A673 (cell line): ENCODE data around the gene GPC1. TPM values are rescaled to one million over a fixed set of nuclear protein-coding genes. Genes with fewer than 3 reads are reported as not detected.
"Not testable (repeated sequence)": the region's sequence is repeated elsewhere in the genome, so short reads cannot be mapped to it uniquely, and the experiment has no call there.

ENCODE experiments used
- BruUV-seq: library from RNA; stranded (reverse); fragments of 400-500 nt; replicated peaks from 2 replicates; lab custom pipeline; 2021; lab: Mats Ljungman, UMichigan
- CTCF ChIA-PET: fragments of 300-600 bp; sonication (Branson Sonifier 250); formaldehyde crosslinking; loops from one replicate; lab custom pipeline; 2022; ENCODE audit warnings: antibody characterized with exemption; lab: Charles Lee
- POLR2A ChIA-PET: fragments of 300-600 bp; sonication (Branson Sonifier 250); formaldehyde crosslinking; loops from one replicate; lab custom pipeline; 2022; ENCODE audit warnings: antibody characterized with exemption; ENCODE audit not compliant: low non-redundant PET; lab: Charles Lee
- DNase-seq: peaks from one replicate; pipeline ENCODE4 v3.0.0-alpha.2; 2015; ENCODE audit warnings: low spot score
- H3K27ac ChIP-seq: fragments of 200-600 bp; sonication (generic); 2 replicates; pipeline ENCODE4 v1.5.1; 2016; ENCODE audit warnings: mixed run types, low read depth, mild to moderate bottlenecking, mixed read lengths, antibody characterized with exemption, low read length; ENCODE audit not compliant: poor library complexity, severe bottlenecking
- H3K27me3 ChIP-seq: fragments of 200-600 bp; sonication (generic); replicated peaks from 2 replicates; pipeline ENCODE4 v1.6.1; 2017; ENCODE audit warnings: mixed run types, low read depth, mild to moderate bottlenecking, mixed read lengths, antibody characterized with exemption, low read length; ENCODE audit not compliant: insufficient read depth, poor library complexity
- H3K36me3 ChIP-seq: fragments of 200-600 bp; sonication (generic); 2 replicates; pipeline ENCODE4 v1.6.1; 2016; ENCODE audit warnings: mixed run types, mild to moderate bottlenecking, mixed read lengths, antibody characterized with exemption, low read length; ENCODE audit not compliant: insufficient read depth, poor library complexity, severe bottlenecking
- H3K4me1 ChIP-seq: fragments of 200-600 bp; sonication (generic); 2 replicates; pipeline ENCODE4 v1.6.1; 2017; ENCODE audit warnings: mixed run types, mild to moderate bottlenecking, mixed read lengths, antibody characterized with exemption, low read length; ENCODE audit not compliant: insufficient read depth, poor library complexity, severe bottlenecking
- H3K4me3 ChIP-seq: fragments of 200-600 bp; sonication (generic); 2 replicates; pipeline ENCODE4 v1.5.1; 2016; ENCODE audit warnings: low read depth, mixed run types, mild to moderate bottlenecking, mixed read lengths, low read length; ENCODE audit not compliant: poor library complexity, severe bottlenecking
- H3K9me3 ChIP-seq: fragments of 200-600 bp; sonication (generic); 2 replicates; pipeline ENCODE4 v1.6.1; 2016; ENCODE audit warnings: mixed run types, low read depth, mild to moderate bottlenecking, mixed read lengths, antibody characterized with exemption, low read length; ENCODE audit not compliant: poor library complexity, severe bottlenecking
- EZH2 ChIP-seq: fragments of 200-600 bp; sonication (generic); IDR thresholded peaks from 2 replicates; pipeline ENCODE4 v1.6.1; 2017; ENCODE audit warnings: borderline replicate concordance, low read depth, mild to moderate bottlenecking, mixed read lengths, antibody characterized with exemption, low read length; ENCODE audit not compliant: poor library complexity, severe bottlenecking
- intact Hi-C: fragments of 100-400 bp; cut with micrococcal nuclease; formaldehyde crosslinking; loops from one replicate; pipeline ENCODE4 v1.10.0; 2022; ENCODE audit not compliant: unreplicated experiment
- total RNA-seq: library from RNA; stranded (reverse); gene quantifications from 2 replicates; pipeline ENCODE4 v1.2.3, GENCODE V29; 2021
- TF ChIP-seq, protein P1 (sequence below): fragments of 300-800, 200-600 bp; sonication (generic); conservative IDR thresholded peaks from 2 replicates; pipeline ENCODE4 v1.5.1; 2017; ENCODE audit warnings: low read depth, mild to moderate bottlenecking, antibody characterized with exemption, low read length, moderate library complexity, mixed read lengths

The GPC1 gene
- total RNA-seq, 1 experiment from 2014 or later = 21.2 TPM

GRCh38 chr2:240494942-240495341 lies 59.5 kb downstream of the GPC1 start:
- POLR2A ChIA-PET = not testable (repeated sequence)

GRCh38 chr2:240497082-240497481 lies 61.6 kb downstream of the GPC1 start:
- POLR2A ChIA-PET, H3K27ac ChIP-seq, H3K9me3 ChIP-seq, H3K4me3 ChIP-seq, H3K4me1 ChIP-seq, H3K27me3 ChIP-seq, BruUV-seq, intact Hi-C loops, H3K36me3 ChIP-seq: not testable (repeated sequence)
- DNase-seq = peak; percentile 28
- TF ChIP-seq, protein P1, sequence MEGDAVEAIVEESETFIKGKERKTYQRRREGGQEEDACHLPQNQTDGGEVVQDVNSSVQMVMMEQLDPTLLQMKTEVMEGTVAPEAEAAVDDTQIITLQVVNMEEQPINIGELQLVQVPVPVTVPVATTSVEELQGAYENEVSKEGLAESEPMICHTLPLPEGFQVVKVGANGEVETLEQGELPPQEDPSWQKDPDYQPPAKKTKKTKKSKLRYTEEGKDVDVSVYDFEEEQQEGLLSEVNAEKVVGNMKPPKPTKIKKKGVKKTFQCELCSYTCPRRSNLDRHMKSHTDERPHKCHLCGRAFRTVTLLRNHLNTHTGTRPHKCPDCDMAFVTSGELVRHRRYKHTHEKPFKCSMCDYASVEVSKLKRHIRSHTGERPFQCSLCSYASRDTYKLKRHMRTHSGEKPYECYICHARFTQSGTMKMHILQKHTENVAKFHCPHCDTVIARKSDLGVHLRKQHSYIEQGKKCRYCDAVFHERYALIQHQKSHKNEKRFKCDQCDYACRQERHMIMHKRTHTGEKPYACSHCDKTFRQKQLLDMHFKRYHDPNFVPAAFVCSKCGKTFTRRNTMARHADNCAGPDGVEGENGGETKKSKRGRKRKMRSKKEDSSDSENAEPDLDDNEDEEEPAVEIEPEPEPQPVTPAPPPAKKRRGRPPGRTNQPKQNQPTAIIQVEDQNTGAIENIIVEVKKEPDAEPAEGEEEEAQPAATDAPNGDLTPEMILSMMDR = peak; percentile 44
- CTCF ChIA-PET = interaction anchor here (0.7 kb wide), 1 partner anchor 115 kb away, joined by 3 read pairs; no protein-coding TSS in a partner anchor

More at GRCh38 chr2:240494942-240495341, 59.5 kb downstream of the GPC1 start:
- H3K4me3 ChIP-seq, DNase-seq, intact Hi-C loops, CTCF ChIA-PET, H3K4me1 ChIP-seq, BruUV-seq, H3K27me3 ChIP-seq, H3K27ac ChIP-seq, H3K36me3 ChIP-seq: not testable (repeated sequence)
- H3K9me3 ChIP-seq = peaks cover 21% of the 10 kb centered on the region
- TF ChIP-seq, protein P1 = peak; percentile 38; the same call in 1 of the 2 replicates

- ChIA-PET POLR2A (no interaction called here), CTCF (no interaction called here)
- TF ChIP-seq, protein P1 = no peak
- no peak for TF ChIP-seq EZH2
- intact Hi-C loops = no loop called here
- Histone ChIP-seq H3K36me3 (no peaks in the 10 kb centered on the region), H3K27ac (no peak overlapping the region), H3K27me3 (no peaks in the 10 kb centered on the region), H3K9me3 (no peaks in the 10 kb centered on the region), H3K4me3 (no peak overlapping the region), H3K4me1 (no peaks in the 10 kb centered on the region)
- BruUV-seq = no TSS peak
- no peak for DNase-seq
Measured at GRCh38 chr2:240498171-240498957, 62.9 kb downstream of the GPC1 start.
